Stimulated activated CD4-positive, alpha-beta T cell treated with anti-CD3 and anti-CD28 coated beads, TNF-alpha, amount 100 ng/mL, for 24 hours (primary cell): ENCODE measurements around the gene NPAS3.

ENCODE experiments used
- DNase-seq, 3 experiments: peaks; one replicate each; pipeline ENCODE4 v3.0.0-alpha.2; 2020; ENCODE audit warnings: low read depth in 3 of 3

The NPAS3 gene

GRCh38 chr14:33580841-33581240 lies 642.2 kb downstream of the NPAS3 start:
- DNase-seq = no peak

DNA sequence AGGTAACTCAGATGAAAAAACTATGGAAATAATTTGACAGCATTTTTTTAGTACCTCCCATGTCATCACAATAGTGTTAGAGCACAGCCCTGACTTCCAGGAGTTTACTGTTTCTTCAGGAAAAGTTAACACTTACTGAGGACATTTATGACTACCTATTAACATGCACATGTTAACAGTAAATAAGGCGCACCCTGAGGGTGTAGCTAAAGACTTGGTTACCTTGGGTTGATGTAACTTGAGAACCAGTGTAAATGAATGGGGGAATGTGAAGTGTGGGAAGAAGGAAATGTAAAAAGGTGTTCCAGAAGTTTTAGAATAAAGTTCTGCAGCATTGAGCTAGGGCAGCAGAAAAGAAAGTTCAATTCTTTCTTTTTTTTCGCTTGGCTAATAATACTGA lies 646.0 kb downstream of the NPAS3 start:
- DNase-seq = no peak

- no peak for DNase-seq
Measured at GRCh38 chr14:33586806-33587205, 648.1 kb downstream of the NPAS3 start.

- no peak for DNase-seq
Measured at GRCh38 chr14:33587791-33588190, 649.1 kb downstream of the NPAS3 start.

DNA sequence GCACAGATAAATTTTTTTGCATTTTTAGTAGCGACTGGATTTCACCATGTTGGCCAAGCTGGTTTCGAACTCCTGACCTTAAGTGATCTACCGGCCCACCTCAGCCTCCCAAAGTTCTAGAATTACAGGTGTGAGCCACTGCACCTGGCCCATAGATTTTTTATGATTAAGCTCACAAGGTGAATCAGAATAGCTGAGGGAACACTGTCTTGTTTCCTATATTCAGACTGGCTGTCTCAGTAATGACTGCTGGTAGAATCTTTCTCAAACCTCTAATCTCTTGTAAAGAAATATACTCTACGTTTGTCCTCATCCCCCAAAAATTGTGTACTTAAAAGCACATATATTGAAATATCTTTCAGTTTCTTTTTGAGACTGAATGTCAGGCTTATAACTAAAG lies 650.1 kb downstream of the NPAS3 start:
- no peak for DNase-seq

DNA sequence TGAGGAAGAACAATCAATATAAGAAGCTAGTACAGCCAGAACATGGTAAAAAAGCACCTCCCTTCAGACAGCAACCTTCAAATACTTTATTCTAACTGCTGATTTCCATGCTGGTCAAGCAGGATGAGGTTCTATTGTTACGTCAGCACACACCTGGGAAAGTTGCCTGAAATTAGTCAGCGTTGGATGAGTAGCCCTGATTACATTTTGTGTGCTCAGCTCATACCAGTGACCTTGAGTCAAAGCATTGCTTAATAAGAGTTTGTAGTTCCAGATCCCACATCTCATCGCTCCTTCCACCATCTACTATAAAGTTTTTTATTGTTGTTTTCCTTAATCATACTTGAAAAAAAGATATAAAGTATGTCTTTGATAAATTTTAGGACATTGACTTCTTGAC lies 650.7 kb downstream of the NPAS3 start:
- no peak for DNase-seq

- no peak for DNase-seq
Measured at GRCh38 chr14:33590891-33591630, 652.4 kb downstream of the NPAS3 start.

DNA sequence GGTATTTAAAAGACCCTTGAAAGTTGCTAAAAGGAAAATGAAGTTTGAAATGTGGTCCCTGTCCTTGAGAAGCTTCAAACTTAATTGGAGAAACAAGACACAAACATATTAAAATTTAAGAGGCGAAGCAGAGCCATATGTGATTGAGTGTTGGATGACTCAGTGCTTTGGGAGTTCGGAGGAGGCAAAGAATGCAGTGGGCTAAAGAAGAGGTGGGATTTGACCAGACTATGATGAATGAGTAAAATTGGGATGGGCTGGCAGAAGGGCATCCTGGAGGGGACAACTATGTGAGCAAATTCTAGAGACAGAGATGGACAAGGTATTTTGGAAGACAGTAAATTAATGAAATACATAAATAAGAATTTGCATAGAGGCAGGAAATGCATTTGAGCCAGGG lies 653.6 kb downstream of the NPAS3 start:
- DNase-seq = no peak

DNA sequence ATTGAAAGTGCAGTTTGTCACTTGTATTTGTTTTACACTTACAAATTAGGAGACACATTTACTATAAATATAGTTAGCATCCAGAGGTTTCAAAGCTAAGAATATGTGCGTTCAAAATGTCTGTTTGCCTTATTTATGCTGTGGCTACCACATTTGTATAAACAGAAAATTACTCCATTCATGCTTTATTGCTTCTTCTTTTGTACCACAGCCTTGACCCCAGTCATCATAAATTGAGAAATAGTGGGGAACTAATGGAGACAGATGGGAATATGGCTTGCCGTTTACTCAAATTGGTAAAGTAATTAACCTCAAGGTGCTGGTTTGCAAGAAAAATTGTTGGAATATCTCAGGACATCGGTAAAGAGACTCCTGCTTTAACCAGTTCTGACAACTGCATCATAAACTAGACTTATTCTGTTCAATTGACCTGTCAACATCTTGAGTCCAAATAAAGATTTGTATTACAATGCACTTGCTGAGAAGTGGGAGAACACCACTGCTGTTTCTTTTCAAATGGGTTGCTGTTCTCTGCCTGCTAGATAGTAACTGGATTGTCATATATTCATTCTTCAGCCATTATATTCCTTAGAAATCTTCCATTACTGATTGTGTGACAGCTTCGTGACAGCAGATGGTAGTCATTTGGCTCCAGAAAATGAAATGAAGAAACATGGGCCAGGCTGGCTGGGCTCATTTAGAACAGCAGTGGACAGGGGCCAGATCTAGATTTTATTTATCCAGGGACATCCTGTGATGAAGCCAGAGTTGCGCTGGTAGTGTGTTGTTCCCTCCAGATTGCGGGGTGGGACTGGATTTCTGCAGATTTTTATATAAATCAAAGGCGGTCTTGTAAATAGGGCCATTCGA lies 657.8 kb downstream of the NPAS3 start:
- no peak for DNase-seq

DNA sequence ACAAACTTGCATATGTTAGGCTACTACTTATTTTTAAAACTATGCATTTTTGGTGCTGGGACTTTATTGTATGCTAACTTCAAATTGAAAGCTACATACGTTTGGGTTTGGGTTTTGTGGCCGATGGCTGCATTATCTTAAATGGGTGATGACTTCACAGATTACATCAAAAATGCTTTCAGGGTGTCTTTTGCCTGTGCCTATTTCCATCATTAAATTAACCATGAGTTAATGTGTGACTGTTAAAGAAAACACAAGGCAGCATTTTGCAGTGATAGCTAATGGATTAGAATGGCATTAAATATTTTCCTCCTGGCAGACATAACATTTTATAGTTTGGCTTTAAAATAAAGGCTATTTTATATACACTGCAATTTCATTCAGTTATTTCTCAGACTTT lies 659.9 kb downstream of the NPAS3 start:
- DNase-seq = no peak

- DNase-seq = no peak
Measured at GRCh38 chr14:33602396-33602795, 663.7 kb downstream of the NPAS3 start.

- DNase-seq = no peak
Measured at GRCh38 chr14:33606591-33606990, 667.9 kb downstream of the NPAS3 start.

- no peak for DNase-seq
Measured at GRCh38 chr14:33609582-33609981, 670.9 kb downstream of the NPAS3 start.

DNA sequence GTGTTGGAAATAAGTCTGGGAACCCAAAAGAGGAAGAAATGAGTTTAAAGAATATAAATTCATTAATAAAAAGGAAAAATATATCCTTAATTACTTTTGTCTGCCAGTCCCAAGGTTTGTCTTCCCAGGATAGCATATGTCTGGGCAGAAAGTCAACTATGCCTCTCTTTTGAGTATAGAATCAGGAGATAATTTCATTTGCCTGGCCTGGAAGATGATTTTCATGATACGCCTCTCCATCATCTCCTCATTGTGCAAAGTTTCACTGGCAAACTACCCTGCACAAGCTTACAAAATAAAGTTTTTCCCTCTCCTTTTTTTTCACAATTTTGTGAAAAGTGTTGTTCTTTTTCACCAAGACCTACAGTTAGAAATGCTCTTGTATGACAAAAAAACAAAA lies 671.4 kb downstream of the NPAS3 start:
- DNase-seq = no peak

DNA sequence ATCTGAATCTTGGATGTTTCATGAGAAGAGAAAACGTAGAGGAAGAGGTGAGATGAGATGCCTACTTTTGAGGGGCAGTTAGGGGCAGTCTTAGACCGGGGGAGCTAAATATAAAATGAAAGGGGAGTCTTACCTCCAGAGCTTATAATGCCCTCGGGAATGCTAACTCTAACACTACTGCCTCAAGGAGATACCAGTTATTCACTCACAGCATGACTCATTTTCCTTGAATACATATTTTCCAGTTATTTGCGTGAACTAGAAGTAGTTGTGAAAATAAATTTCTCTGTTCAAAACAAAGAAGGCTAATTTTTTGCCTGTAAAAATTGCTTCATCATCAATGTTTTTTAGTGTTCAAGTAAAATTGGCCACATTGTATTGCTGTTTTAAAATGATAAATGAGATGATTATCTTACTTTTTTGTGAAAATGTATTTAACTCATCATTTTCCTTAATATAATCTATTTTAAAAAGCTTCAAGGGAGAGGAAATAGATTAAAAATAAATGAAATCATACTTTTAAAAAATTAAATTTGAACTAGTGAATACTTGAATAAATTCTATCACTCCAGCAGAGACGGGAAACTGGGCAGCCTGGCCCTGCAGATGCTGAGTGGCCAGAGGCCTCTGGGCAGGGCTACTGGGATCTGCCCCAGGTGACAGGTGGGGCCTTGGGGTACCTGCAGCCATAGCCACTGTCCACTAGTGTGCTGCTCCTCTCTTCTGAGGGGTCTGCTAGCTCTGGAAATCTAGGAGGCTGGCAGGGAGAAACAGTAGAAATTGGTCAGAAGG lies 672.9 kb downstream of the NPAS3 start:
- no peak for DNase-seq

GRCh38 chr14:33612197-33612505 lies 673.5 kb downstream of the NPAS3 start:
- no peak for DNase-seq

DNA sequence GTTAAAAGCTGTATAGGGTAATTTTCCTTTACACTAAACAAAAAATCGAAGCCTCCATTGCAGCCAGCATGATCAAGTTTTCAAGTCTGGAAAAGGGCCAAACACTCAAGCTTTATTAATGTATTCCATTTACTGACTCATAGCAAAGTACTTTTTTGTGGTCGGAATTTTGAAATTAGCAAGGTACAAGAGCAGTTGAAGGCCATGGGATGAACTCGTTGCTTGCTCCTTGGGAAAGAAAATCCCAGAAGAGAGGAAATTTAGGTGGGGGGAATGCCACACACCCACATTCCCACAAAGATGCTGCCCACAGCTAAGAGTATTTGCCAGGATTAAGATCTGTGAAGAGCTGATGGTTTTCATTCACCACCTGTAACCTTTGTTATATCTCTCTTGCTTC lies 678.5 kb downstream of the NPAS3 start:
- DNase-seq = no peak

GRCh38 chr14:33618361-33619105 lies 679.9 kb downstream of the NPAS3 start:
- no peak for DNase-seq

- DNase-seq = no peak
Measured at GRCh38 chr14:33622496-33622895, 683.8 kb downstream of the NPAS3 start.

DNA sequence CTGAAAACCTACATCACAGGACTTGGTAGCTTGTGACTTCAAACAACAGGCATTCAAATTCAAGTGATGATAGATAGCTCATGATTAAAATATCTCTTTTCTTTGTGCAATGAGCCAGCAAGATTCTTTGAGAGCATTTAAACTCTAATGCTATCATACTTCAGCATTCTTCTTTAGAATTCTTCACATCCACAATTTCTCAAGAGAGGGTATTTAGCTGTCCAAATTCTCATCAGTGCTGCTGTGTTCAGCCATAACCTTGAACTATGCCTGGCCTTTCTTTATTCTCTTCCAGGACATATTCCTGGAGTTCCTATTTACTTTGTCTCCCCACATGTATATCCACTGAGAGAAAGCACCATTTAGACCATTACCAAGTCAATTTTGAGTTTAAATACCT lies 691.1 kb downstream of the NPAS3 start:
- no peak for DNase-seq

DNA sequence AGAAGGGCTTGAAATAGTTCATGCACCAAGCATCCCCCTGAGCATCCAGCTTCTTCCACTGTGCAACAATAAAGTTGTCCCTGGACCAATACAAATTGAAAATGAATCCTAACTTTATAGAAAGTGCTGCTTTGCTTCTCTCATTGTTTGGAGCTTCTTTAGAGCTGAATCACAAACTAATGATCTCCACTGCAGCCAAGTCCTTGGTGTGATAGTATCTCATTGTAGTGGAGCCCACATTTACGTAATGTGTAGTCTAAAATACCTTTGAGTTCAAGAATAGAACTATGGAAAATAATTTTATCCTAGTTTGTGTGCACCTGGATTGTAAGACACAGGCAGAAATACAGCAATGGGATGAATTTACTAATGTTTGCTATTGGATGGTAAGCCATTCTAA lies 692.3 kb downstream of the NPAS3 start:
- DNase-seq = no peak

- no peak for DNase-seq
Measured at GRCh38 chr14:33631441-33631840, 692.8 kb downstream of the NPAS3 start.
